ENCODE data around the gene TTC16.

The TTC16 gene

GRCh38 chr9:127763918-127764384 lies 48.1 kb downstream of the TTC16 start:
- in situ Hi-C loops (cut with MboI; ENCODE audit: low sequenced_read_pairs): no loop called here

DNA sequence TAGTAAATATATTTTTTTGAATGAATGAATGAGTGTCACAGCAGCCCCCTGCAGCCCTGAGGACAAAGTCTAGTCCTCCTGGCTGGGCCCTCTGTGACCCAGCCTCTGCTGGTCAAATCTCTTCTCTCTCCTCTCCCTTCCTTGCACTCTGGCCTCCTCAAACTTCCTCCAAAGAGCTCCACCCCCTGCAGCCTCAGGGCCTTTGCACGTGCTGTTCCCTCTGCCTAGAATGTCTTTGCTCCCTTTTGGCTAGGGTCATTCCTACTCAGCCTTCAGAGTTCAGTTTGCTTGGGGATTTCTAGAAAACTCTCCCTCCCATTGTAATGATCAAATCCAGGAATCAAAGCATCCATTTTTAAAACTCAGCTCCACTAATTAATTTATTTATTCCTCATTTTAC lies 49.5 kb downstream of the TTC16 start:
- in situ Hi-C loops (cut with MboI; ENCODE audit: low sequenced_read_pairs): no loop called here

- in situ Hi-C loops (cut with MboI; ENCODE audit: low sequenced_read_pairs): no loop called here
These were observed 51.5 kb downstream of the TTC16 start for GRCh38 chr9:127767410-127767809.

GRCh38 chr9:127767909-127768331 lies 52.0 kb downstream of the TTC16 start:
- in situ Hi-C loops (cut with MboI; ENCODE audit: low sequenced_read_pairs): no loop called here

DNA sequence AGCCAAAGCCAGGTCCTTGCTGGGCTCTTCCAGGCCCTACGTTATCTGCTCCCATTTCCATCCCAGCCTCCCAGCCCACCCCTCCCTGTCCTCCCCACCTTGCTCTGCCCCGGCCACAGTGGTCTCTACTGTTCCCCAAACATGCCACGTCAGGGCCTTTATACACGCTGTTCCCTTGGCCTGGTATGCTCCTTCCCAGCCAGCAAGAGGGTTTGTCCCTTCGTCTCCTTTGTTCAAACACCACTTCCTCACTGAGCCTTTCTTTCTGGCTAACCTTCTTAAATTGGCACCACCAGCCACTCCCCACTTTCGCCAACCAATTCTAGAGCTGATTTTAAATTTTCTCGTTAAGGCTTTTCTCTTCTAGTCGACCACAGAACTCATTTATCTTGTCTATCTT lies 52.8 kb downstream of the TTC16 start:
- in situ Hi-C loops (cut with MboI; ENCODE audit: low sequenced_read_pairs): no loop called here

- in situ Hi-C loops (cut with MboI; ENCODE audit: low sequenced_read_pairs): no loop called here
These were observed 53.2 kb downstream of the TTC16 start for GRCh38 chr9:127769101-127769500.

- in situ Hi-C loops (cut with MboI; ENCODE audit: low sequenced_read_pairs): no loop called here
These were observed 54.2 kb downstream of the TTC16 start for GRCh38 chr9:127769929-127770582.

DNA sequence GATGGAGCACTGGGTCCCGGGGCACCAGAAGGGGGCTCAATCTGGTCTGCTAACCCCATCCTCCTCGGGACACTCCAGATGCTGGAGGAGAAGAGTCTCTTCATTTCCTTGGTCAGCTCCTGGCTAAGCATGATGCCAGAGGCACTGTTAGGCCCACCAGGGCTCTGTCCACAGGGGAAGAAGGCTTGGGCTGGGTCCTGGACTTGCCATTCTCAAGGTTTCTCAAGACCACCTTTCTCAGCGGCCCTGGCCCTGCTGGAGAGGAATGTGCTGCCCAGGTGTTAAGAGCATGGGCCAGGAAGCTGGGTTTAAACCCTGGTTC lies 54.7 kb downstream of the TTC16 start:
- in situ Hi-C loops (cut with MboI; ENCODE audit: low sequenced_read_pairs): no loop called here

- in situ Hi-C loops (cut with MboI; ENCODE audit: low sequenced_read_pairs): no loop called here
These were observed 55.2 kb downstream of the TTC16 start for GRCh38 chr9:127770905-127771569.

GRCh38 chr9:127771570-127772189 lies 55.8 kb downstream of the TTC16 start:
- in situ Hi-C loops (cut with MboI; ENCODE audit: low sequenced_read_pairs): no loop called here

GRCh38 chr9:127772603-127773002 lies 56.7 kb downstream of the TTC16 start:
- in situ Hi-C loops (cut with MboI; ENCODE audit: low sequenced_read_pairs): no loop called here

GRCh38 chr9:127773272-127773671 lies 57.4 kb downstream of the TTC16 start:
- in situ Hi-C loops (cut with MboI; ENCODE audit: low sequenced_read_pairs): no loop called here

GRCh38 chr9:127773981-127774380 lies 58.1 kb downstream of the TTC16 start:
- in situ Hi-C loops (cut with MboI; ENCODE audit: low sequenced_read_pairs): no loop called here

- in situ Hi-C loops (cut with MboI; ENCODE audit: low sequenced_read_pairs): no loop called here
These were observed 60.5 kb downstream of the TTC16 start for GRCh38 chr9:127776195-127776923.

- in situ Hi-C loops (cut with MboI; ENCODE audit: low sequenced_read_pairs): no loop called here
These were observed 61.0 kb downstream of the TTC16 start for GRCh38 chr9:127776924-127777289.

GRCh38 chr9:127777368-127777980 lies 61.6 kb downstream of the TTC16 start:
- in situ Hi-C loops (cut with MboI; ENCODE audit: low sequenced_read_pairs): no loop called here

DNA sequence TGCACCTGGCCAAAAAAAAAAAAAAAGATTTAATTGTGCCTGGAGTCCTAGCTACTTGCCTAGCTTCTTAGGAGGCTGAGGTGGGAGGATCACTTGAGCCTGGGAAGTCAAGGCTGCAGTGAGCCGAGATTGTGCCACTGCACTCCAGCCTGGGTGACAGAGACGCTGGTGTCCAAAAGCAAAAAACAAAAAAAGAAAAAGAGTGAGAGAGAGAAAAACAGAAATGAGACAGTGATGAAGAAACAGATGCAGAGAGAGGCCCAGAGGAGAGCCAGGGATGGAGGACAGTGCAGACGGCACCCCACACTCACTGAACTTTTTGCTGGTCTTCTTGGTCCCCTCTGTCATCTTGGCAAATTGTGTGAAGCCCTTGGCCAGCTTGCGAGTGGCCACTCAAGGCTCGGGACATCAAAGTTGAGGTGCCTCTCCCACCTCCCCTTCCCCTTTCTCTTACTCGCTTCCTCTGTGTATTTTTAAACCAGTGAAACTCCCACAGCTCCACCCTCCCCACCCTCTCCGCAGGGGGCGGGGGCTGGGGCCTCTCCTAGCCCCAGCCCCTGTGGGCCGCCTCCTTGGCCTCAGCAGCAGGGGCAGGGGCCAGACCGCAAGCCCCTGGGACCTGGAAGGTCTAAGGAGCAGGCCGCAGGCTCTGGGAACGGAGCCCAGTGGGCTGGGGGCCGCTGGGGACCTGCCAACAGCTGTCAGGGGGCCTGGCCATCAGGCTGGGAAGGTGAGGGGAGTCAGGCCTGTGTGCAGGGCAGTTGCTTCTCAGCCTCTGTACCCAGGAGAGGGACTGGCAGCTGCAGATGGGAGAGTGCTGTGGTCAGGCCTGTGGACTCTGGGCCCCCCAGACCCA lies 62.6 kb downstream of the TTC16 start, which contains the start of gene SH2D3C:
TSS of gene SH2D3C (minus strand) at position 387 of the 856 bp plus-strand sequence. CDS start at position 348, 39 bp downstream.
- in situ Hi-C loops (cut with MboI; ENCODE audit: low sequenced_read_pairs): no loop called here

DNA sequence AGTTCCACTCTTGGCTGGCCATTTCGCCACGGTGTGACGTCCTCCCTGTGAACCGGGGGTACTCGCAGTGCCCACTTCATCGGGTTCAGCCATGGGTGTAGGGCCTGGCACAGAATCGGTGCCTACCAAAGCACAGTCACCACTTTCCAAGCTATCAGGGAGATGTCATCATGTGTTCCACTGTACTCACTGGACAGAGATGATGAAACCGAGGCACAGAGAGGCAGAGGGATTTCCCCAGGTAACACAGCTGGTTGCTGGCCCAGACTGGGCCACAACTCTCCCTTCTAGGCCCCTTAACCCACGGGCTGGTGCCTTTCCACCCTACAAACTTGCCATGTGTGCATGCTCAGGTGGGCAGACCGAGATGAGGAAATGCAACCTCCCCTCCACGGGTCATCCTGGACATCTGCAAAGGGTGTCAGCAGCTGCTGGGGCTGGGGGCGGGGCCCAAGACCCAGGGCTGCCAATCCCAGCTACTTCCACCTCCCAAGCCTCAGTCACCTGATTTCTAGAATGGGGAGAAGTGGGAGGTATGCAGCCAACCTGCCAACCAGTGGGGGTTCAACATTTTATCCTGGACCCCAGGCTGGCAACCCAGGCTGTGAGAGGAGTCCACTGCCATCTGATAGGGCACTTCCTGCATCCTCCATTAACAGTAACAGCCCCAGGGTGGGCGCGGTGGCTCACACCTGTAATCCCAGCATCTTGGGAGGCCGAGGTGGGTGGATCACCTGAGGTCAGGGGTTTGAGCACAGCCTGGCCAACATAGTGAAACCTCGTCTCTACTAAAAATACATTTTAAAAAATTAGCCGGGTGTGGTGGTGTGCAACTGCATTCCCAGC lies 63.5 kb downstream of the TTC16 start:
- in situ Hi-C loops (cut with MboI; ENCODE audit: low sequenced_read_pairs): no loop called here

Measured in hTERT RPE-1 (cell line).